Thymus (tissue), 11 donors: ENCODE results near the gene KDM4B. TPM values are rescaled to one million over a fixed set of nuclear protein-coding genes. Genes with fewer than 3 reads are reported as not detected.

Source experiments
- DNase-seq, 9 donors: peaks; one replicate each; pipeline ENCODE4 v3.0.0-alpha.2; 2013; ENCODE audit warnings: low spot score in 9 of 9, low read depth in 6 of 9, missing footprints in 1 of 9
- H3K27ac ChIP-seq, 2 donors: one replicate each; pipeline ENCODE4 v1.5.1; 2013; ENCODE audit warnings: control low read depth in 1 of 2, low read depth in 1 of 2, low read length in 1 of 2, mild to moderate bottlenecking in 1 of 2, moderate library complexity in 1 of 2
- H3K27me3 ChIP-seq, 2 donors: one replicate each; pipeline ENCODE4 v1.5.1; 2013; ENCODE audit warnings: low read length in 1 of 2; ENCODE audit not compliant: control insufficient read depth in 2 of 2, insufficient read depth in 1 of 2
- H3K36me3 ChIP-seq, 2 donors: one replicate each; pipeline ENCODE4 v1.5.1; 2013; ENCODE audit warnings: low read length in 1 of 2, mild to moderate bottlenecking in 1 of 2, moderate library complexity in 1 of 2; ENCODE audit not compliant: control insufficient read depth in 2 of 2, insufficient read depth in 2 of 2
- H3K4me1 ChIP-seq, 2 donors: one replicate each; pipeline ENCODE4 v1.5.1; 2013; ENCODE audit warnings: low read length in 2 of 2; ENCODE audit not compliant: control insufficient read depth in 2 of 2, insufficient read depth in 2 of 2
- H3K4me3 ChIP-seq, 2 donors: one replicate each; pipeline ENCODE4 v1.5.1; 2013; ENCODE audit warnings: low read length in 2 of 2, control low read depth in 1 of 2, mild to moderate bottlenecking in 1 of 2
- H3K9me3 ChIP-seq, 2 donors: one replicate each; pipeline ENCODE4 v1.5.1; 2013; ENCODE audit warnings: low read length in 1 of 2, mild to moderate bottlenecking in 1 of 2; ENCODE audit not compliant: control insufficient read depth in 2 of 2, insufficient read depth in 1 of 2
- WGBS: extraction: QIAGEN DNeasy Blood & Tissue Kit; methylation state at CpG from one replicate; pipeline ENCODE4 v1.1.7; 2013; 5-methylcytosine and 5-hydroxymethylcytosine counted together
- polyA plus RNA-seq: library from polyadenylated mRNA; stranded (reverse); fragments of 200-250 nt; gene quantifications from one replicate; pipeline ENCODE4 v1.2.3, GENCODE V29; 2013
- total RNA-seq: library from RNA; stranded (reverse); fragments of 120-200 nt; gene quantifications from one replicate; pipeline ENCODE4 v1.2.4, GENCODE V29; 2013
- donor health status: healthy.

KDM4B gene
- total and polyA plus RNA-seq, 2 donors: 8.6 to 24.6 TPM

DNA sequence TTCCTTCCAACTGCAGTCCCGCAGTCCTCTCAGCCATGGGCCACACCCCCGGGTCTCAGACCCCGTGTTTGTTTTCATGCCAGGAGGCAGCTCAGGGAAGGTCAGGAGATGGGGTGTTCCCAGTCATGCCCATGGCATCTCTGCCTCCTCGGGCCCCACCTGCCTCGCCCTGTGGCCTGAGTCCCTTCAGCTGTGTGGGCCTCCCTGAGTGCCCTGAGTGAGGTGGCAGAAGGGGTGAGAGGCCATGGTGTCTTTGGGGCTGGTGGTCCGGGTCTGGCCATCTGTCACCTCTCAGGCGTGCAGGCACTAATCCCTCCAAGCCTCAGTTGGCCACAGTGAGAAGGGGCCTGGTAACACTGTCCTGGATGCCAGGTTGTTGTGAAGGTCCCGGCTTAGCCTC lies 10.9 kb upstream of the KDM4B start:
- H3K36me3 ChIP-seq: peaks cover 80 to 84% of the 10 kb centered on the region in 2 donors
- DNase-seq: no peak
- H3K27me3 ChIP-seq: no peaks in the 10 kb centered on the region
- no peak overlapping the region for H3K27ac ChIP-seq
- H3K4me1 ChIP-seq: no peaks in the 10 kb centered on the region
- H3K9me3 ChIP-seq: no peaks in the 10 kb centered on the region
- 97% methylated on average over 8 of the region's 8 CpGs for WGBS
- no peak overlapping the region for H3K4me3 ChIP-seq

DNA sequence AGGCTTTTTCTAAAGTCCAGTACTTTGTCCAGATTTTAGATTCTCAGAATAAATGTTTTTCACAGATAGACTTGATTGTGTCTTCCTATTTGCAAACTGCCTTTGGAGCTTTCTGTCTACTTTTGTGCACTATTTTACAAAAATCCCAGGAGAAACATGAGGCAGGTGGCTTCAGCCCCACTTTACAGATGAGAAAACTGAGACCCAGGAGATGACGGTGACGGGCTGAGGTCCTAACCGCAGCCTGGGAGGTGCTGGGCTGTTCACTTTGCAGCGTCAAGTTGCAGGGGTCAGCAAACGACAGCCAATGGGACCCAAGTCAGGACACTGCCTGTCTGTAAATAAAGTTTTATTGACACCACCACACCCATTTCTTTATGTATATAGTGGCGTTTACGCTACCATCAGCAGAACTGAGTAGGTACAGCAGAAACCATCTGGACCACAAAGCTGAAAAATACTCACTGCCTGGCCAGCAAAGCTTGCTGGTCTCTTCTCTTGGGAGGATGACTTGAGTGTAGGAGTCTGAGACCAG lies 6.8 kb upstream of the KDM4B start:
- WGBS: 99% methylated on average over 7 of the region's 7 CpGs
- H3K36me3 ChIP-seq: peaks cover 53 to 65% of the 10 kb centered on the region in 2 donors
- H3K27ac ChIP-seq: no peak overlapping the region
- no peaks in the 10 kb centered on the region for H3K9me3 ChIP-seq
- H3K4me1 ChIP-seq: no peaks in the 10 kb centered on the region
- DNase-seq: no peak
- H3K4me3 ChIP-seq: no peak overlapping the region
- H3K27me3 ChIP-seq: no peaks in the 10 kb centered on the region

DNA sequence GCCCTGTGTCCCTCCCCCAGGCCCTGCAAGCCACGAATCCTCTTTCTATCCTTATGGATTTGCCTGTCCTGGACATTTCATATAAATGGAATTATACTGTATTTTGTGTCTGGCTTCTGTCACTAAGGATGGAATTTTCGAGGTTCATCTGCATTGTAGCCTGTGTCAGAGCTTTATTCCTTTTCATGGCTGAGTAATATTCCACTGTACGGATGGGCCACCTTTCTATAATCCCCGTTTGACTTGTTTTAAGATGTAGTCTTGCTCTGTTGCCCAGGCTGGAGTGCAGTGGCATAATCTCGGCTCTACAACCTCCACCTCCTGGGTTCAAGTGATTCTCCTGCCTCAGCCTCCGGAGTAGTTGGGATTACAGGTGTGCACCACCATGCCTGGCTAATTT lies 3.9 kb upstream of the KDM4B start:
- no peak overlapping the region for H3K4me3 ChIP-seq
- H3K36me3 ChIP-seq: peaks cover 25 to 40% of the 10 kb centered on the region in 2 donors
- WGBS: 97% methylated on average over 6 of the region's 6 CpGs
- H3K4me1 ChIP-seq: peaks cover 3 to 14% of the 10 kb centered on the region in 2 donors
- H3K27me3 ChIP-seq: peaks cover 0 to 7% of the 10 kb centered on the region in 2 donors
- H3K27ac ChIP-seq: no peak overlapping the region
- DNase-seq: no peak
- peaks cover 0 to 4% of the 10 kb centered on the region in 2 donors for H3K9me3 ChIP-seq

DNA sequence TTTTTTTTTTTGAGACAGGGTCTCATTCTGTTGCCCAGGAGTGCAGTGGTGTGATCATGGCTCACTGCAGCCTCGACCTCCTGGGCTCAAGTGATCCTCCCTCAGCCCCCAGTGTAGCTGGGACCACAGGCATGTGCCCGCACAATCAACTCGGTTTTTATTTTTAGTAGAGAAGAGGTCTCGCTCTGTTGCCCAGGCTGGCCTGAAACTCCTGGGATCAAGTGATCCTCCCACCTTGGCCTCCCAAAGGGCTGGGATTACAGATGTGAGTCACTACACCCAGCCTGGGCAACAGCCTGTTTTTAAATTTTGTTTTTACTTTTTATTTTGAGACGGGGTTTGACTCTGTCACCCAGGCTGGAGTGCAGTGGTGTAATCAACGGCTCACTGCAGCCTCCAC lies 2.3 kb upstream of the KDM4B start:
- no peak for DNase-seq
- Histone ChIP-seq H3K36me3 (peaks cover 19 to 34% of the 10 kb centered on the region in 2 donors), H3K27ac (no peak overlapping the region), H3K4me1 (peaks cover 16 to 29% of the 10 kb centered on the region in 2 donors), H3K9me3 (peaks cover 0 to 11% of the 10 kb centered on the region in 2 donors), H3K4me3 (no peak overlapping the region), H3K27me3 (peaks cover 0 to 19% of the 10 kb centered on the region in 2 donors)
- WGBS: 94% methylated on average over 6 of the region's 6 CpGs

DNA sequence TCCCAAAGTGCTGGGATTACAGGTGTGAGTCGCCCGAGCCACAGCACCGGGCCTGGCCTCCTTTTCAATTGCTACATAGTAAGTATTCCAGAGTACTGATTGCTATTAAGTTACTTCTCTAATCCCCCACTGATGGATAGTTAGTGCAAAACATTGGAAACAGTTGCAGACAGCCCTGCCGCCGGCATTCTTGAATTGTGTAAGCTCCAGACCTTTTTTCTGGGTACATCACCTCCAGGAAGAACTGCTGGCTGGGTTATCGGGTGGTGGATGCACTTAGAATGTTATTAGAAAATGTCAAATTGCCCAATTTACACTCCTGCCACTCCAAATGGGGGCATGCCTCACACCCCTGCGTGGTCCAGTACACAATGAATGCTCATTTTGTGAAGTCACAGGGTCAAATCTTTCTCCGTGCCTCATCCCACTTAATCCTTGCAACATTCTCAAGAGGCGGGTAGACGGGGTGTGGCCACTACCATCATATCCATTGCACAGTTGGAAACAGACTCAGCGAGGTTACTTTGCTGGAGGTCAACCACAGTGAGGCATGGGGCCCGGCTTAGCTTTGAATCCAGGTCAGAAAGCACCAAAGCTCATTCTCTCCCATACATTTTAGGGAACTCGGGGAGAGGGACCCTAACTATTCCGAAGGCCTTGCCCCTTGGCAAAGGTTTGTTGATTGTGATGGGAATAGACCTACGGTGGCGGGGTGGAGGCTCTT lies 1.0 kb upstream of the KDM4B start:
- 91% methylated on average over 16 of the region's 16 CpGs for WGBS
- Histone ChIP-seq H3K36me3 (peaks cover 11 to 23% of the 10 kb centered on the region in 2 donors), H3K27ac (peak overlapping the region; percentile 78 to 84), H3K4me3 (peak overlapping the region; percentile 46 to 54), H3K4me1 (peaks cover 16 to 38% of the 10 kb centered on the region in 2 donors), H3K27me3 (peaks cover 0 to 19% of the 10 kb centered on the region in 2 donors), H3K9me3 (peaks cover 0 to 11% of the 10 kb centered on the region in 2 donors)
- no peak for DNase-seq

DNA sequence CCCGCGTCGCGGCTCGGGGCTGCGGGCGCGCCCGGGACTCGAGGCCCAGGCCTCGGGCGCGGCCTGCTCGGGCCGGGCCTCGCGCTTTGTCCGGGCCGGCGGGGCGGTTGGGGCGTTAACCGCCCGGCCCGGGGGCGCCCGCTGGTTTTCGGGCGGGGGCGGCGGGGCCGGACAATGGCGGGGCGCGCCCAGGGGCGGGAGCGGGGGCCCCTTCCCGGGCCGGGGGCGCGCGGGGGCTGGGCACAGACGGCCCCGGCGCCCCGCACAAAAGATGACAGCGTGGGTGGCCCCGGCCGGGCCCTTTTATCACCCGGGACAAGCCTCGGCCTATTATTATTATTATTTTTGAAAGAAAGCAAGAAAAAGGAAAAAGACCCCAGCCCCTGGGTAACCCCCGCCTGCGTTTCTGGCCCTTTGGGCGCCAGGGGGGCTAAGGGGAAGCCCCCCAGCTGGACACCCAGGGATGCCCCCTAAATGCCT lies 419 bp downstream of the KDM4B start:
- H3K36me3 ChIP-seq: peaks cover 5 to 14% of the 10 kb centered on the region in 2 donors
- peaks cover 16 to 38% of the 10 kb centered on the region in 2 donors for H3K4me1 ChIP-seq
- peak overlapping the region in 1 of 2 donors; percentile 79 for H3K27ac ChIP-seq
- peak overlapping the region; percentile 68 to 85 for H3K4me3 ChIP-seq
- under 1% methylated on average over 54 of the region's 54 CpGs for WGBS
- peaks cover 0 to 11% of the 10 kb centered on the region in 2 donors for H3K9me3 ChIP-seq
- H3K27me3 ChIP-seq: peaks cover 0 to 19% of the 10 kb centered on the region in 2 donors
- no peak for DNase-seq

DNA sequence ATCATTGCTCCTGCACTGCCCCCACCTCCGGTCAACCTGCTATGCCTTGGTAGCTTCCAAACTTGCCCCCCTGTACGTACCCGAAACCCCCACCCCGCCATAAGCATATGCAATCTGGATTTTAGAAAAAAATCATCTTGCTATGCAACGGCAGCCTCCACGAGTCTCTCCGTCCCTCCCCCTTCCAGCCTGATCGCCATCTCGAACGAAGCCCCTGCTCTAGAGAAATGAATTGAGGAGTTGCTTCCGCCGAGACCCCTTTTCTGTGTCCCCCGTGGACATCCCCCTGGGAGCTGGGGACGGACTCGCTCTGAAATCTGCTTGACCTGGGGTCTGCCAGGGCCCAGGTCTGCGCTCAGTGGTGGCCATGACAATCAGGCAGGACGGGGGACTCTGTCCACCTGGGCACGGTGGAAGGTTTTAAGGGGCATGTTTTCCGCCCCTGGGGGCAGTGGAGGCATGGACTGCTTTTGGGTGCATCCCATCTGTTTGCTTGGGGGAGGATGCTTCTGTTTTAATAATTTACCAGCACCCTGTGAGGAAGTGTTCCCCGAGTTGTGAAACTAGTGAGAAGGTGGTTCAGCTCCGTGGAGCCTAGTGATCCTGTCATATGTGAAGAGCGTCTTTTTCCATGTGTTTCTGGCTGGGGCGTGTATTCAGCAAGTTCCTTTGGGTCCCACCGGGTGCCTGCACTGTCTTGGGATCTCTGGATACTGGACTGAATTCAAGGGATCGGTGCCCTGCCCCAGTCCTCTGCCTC lies 1.0 kb downstream of the KDM4B start:
- 10% methylated on average over 25 of the region's 25 CpGs for WGBS
- Histone ChIP-seq H3K27ac (no peak overlapping the region), H3K36me3 (peaks cover 3 to 9% of the 10 kb centered on the region in 2 donors), H3K9me3 (peaks cover 0 to 11% of the 10 kb centered on the region in 2 donors), H3K4me3 (peak overlapping the region; percentile 68 to 85), H3K27me3 (peaks cover 0 to 19% of the 10 kb centered on the region in 2 donors), H3K4me1 (peaks cover 16 to 38% of the 10 kb centered on the region in 2 donors)
- peak in 3 of 9 donors; percentile 9 to 46 (median 22) for DNase-seq

DNA sequence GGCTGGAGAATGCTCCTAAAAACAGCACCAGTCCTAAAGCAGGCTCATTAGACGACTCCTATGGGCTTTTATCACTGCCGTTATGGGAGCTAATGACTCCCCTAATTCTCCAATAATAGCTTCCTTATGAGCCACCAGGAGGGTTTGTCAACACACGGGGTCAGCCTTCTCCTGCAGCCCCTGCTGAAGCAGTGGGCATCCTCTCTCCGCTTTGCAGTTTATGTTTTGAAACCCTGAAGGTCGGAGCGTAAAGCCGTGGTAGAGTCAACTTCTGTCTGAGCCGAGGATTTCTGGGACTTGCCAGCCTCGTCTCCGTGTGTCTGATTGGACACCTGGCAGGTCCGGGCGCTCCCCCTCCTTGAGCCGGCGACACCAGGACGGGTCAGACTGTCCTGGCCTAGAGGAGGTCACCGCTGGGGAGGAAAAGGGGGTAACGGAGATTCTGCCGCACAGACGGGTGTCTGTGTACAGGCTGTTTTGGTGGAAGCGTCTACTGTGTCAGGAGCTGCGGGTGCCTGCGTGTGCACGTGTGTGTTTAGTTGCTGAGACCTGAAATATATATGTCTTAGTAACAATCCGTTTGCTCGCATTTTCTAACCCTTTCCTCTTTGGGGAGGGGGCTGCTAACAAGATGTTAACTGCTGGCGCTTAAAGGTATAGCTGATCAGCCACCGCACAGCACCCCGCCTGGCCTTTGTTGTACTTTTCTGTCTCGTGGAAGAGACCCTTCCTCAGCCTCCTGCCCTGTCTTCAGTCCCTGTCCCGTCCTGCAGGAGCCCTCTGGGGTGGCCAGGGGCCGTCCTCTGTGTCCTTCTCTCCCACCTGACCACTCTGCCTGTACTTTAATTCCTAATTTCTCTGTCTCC lies 1.9 kb downstream of the KDM4B start:
- peaks cover 2 to 3% of the 10 kb centered on the region in 2 donors for H3K36me3 ChIP-seq
- H3K9me3 ChIP-seq: peaks cover 0 to 11% of the 10 kb centered on the region in 2 donors
- H3K4me3 ChIP-seq: peak overlapping the region; percentile 68 to 85
- H3K27ac ChIP-seq: peak overlapping the region; percentile 31 to 51
- peaks cover 16 to 43% of the 10 kb centered on the region in 2 donors for H3K4me1 ChIP-seq
- DNase-seq: peak in 3 of 9 donors; percentile 9 to 50 (median 36)
- WGBS: 41% methylated on average over 31 of the region's 31 CpGs
- peaks cover 0 to 19% of the 10 kb centered on the region in 2 donors for H3K27me3 ChIP-seq
